ENCODE measurements around the gene BRD3OS. TPM values are rescaled to one million over a fixed set of nuclear protein-coding genes. Genes with fewer than 3 reads are reported as not detected.
A peak's percentile ranks its signal among the peaks of the same experiment; 100 is the strongest.

The BRD3OS gene
- total and polyA plus RNA-seq, 12 donors = 14.7 to 70.6 (median 22.0) TPM

GRCh38 chr9:134039386-134040175 lies 14.3 kb downstream of the BRD3OS start:
- WGBS, 4 donors = 89 to 96% (median 90%) methylated on average over 16 to 20 of the region's 20 CpGs
- no peak overlapping the region for H3K27ac ChIP-seq
- H3K9me3 ChIP-seq (replicated peaks in 1 of 3) = no peaks in the 10 kb centered on the region
- H3K27me3 ChIP-seq = no peaks in the 10 kb centered on the region
- H3K4me3 ChIP-seq = no peak overlapping the region
- peaks cover 0 to 59% of the 10 kb centered on the region in 2 donors for H3K36me3 ChIP-seq (replicated peaks in 1 of 2)
- DNase-seq = no peak
- TF ChIP-seq POLR2A (IDR thresholded peaks at IDR 0.05) (no peak), CTCF (IDR thresholded peaks at IDR 0.05) (no peak)
- peaks cover 10 to 26% of the 10 kb centered on the region in 2 donors for H3K4me1 ChIP-seq (replicated peaks in 1 of 2)
- intact Hi-C loops (cut with DNase I) = no loop called here

GRCh38 chr9:134040176-134040565 lies 14.9 kb downstream of the BRD3OS start:
- H3K4me3 ChIP-seq = no peak overlapping the region
- peak in 1 of 7 donors; percentile 19 for DNase-seq

GRCh38 chr9:134040781-134041648 lies 15.7 kb downstream of the BRD3OS start:
- peak; percentile 47 to 73 (median 68) for DNase-seq
- WGBS, 4 donors = 37 to 44% (median 40%) methylated on average over 5 to 21 of the region's 21 CpGs
- Histone ChIP-seq H3K36me3 (replicated peaks in 1 of 2) (peaks cover 0 to 59% of the 10 kb centered on the region in 2 donors), H3K9me3 (replicated peaks in 1 of 3) (no peaks in the 10 kb centered on the region), H3K27me3 (no peaks in the 10 kb centered on the region), H3K4me1 (replicated peaks in 1 of 2) (peaks cover 10 to 26% of the 10 kb centered on the region in 2 donors), H3K4me3 (no peak overlapping the region), H3K27ac (peak overlapping the region in 4 of 5 donors; percentile 2 to 78 (median 43))
- intact Hi-C loops (cut with DNase I) = no loop called here
- TF ChIP-seq CTCF (IDR thresholded peaks at IDR 0.05) = no peak
- TF ChIP-seq POLR2A (IDR thresholded peaks at IDR 0.05) = no peak

More at GRCh38 chr9:134040176-134040565, 14.9 kb downstream of the BRD3OS start:
- intact Hi-C loops (cut with DNase I) = no loop called here
- H3K4me1 ChIP-seq (replicated peaks in 1 of 2) = peaks cover 10 to 26% of the 10 kb centered on the region in 2 donors
- H3K9me3 ChIP-seq (replicated peaks in 1 of 3) = no peaks in the 10 kb centered on the region
- no peaks in the 10 kb centered on the region for H3K27me3 ChIP-seq
- 86 to 91% (median 89%) methylated on average over 17 of the region's 17 CpGs for WGBS, 4 donors
- H3K27ac ChIP-seq = peak overlapping the region in 2 of 5 donors; percentile 27 to 67
- TF ChIP-seq POLR2A (IDR thresholded peaks at IDR 0.05) (no peak), CTCF (IDR thresholded peaks at IDR 0.05) (no peak)
- peaks cover 0 to 59% of the 10 kb centered on the region in 2 donors for H3K36me3 ChIP-seq (replicated peaks in 1 of 2)

- intact Hi-C loops (cut with DNase I) = no loop called here
- Histone ChIP-seq H3K27ac (peak overlapping the region in 4 of 5 donors; percentile 2 to 78 (median 43)), H3K4me3 (no peak overlapping the region), H3K27me3 (no peaks in the 10 kb centered on the region), H3K9me3 (replicated peaks in 1 of 3) (no peaks in the 10 kb centered on the region), H3K4me1 (replicated peaks in 1 of 2) (peaks cover 10 to 26% of the 10 kb centered on the region in 2 donors), H3K36me3 (replicated peaks in 1 of 2) (peaks cover 0 to 58% of the 10 kb centered on the region in 2 donors)
- TF ChIP-seq CTCF (IDR thresholded peaks at IDR 0.05) = no peak
- no peak for TF ChIP-seq POLR2A (IDR thresholded peaks at IDR 0.05)
- no peak for DNase-seq
- WGBS, 4 donors = 84 to 100% (median 92%) methylated on average over 2 to 16 of the region's 16 CpGs
Measured at GRCh38 chr9:134041649-134041962, 16.3 kb downstream of the BRD3OS start.

Measured in adrenal gland (tissue), 12 donors.